Measurements from ENCODE around the gene TLR6.
"Not testable (repeated sequence)": the region's sequence is repeated elsewhere in the genome, so short reads cannot be mapped to it uniquely, and the experiment has no call there.

Gene TLR6

GRCh38 chr4:38822748-38823303, 33.8 kb downstream of the TLR6 start:
- no peak for FAIRE-seq

DNA sequence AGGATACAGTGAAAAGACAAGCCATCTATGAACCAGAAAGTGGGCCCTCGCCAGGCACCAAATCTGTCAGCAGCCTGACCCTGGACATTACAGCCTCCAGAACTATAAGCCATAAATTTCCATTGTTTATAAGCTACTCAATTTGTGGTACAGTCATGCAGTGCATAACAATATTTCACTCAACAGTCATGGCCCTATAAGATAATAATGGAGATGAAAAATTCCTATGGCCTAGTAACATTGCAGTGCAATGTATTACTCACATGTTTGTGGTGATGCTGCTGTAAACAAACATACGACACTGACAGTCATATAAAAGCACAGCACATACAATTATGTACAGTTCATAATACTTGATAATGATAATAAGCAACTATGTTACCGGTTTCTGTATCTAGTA, 34.9 kb downstream of the TLR6 start:
- no peak for FAIRE-seq

- FAIRE-seq, result no peak
Measured at GRCh38 chr4:38820329-38821061, 36.1 kb downstream of the TLR6 start.

GRCh38 chr4:38819569-38819968, 37.0 kb downstream of the TLR6 start:
- FAIRE-seq, result no peak

GRCh38 chr4:38818441-38818976, 38.1 kb downstream of the TLR6 start:
- FAIRE-seq, result no peak

GRCh38 chr4:38815885-38816782, 40.5 kb downstream of the TLR6 start:
- no peak for FAIRE-seq

DNA sequence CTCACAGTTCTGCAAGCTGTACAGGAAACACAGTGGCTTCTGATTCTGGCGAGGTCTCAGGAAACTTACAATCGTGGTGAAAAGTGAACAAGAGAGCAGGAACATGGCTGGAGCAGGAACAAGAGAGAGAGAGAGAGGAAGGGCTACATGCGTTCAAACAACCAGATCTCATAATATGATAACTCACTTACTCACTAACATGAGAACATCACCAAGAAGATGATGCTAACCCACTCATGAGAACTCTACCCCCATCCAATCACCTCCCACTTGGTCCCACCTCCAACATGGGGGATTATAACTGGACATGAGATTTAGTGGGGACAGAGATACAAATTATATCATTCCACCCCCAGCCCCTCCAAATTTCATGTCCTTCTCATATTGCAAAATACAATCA, 42.2 kb downstream of the TLR6 start:
- FAIRE-seq, result no peak

DNA sequence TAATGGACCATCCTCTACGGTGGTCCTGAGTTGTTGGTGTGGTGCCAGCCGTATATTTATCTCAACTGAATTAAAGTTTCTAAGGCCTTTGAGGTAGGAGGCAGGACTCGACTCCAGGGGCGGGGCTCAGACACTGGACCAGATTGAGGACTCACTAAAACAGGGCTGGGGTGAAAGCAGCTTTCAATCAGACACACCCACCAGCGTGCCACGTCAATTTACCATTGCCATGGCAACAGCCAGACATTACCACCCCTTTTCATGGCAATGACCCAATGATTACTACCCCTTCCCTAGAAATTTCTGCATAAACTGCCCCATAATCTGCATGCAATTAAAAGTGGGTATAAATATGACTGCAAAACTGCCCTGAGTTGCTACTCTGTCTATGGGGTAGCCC, 45.3 kb downstream of the TLR6 start:
- FAIRE-seq, result no peak

- not testable (repeated sequence) for FAIRE-seq
Measured at GRCh38 chr4:38807462-38807861, 49.2 kb downstream of the TLR6 start.

GRCh38 chr4:38806251-38806650, 50.4 kb downstream of the TLR6 start:
- FAIRE-seq, result not testable (repeated sequence)

DNA sequence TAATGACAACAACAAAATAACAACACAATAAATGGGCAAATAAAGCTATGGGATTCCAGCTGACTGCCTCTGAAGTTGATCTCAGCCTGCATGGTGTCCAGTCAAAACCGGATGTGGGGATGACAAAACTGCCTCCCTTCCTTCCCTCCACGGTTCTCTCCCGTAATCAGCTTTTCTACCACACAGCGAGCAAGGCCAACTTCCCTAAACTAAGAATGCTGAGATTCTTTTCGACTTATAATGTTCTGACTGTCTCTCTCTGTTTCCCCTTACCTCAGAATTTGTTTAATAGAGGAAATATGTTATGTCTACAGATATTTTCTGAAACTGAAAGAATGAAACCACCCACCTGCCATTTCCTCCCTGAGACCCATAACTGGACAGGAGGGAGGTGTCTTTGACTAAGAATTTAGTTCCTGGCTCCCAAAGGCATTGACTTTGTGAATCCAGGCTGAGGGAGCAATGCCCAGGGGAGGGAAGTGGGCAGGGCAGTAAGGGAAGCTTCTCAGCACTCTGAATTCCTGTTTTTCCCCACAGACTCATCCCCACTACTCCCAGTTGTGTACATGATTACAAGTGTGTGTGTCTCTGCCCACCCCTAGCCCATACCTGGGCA, 51.0 kb downstream of the TLR6 start:
- FAIRE-seq, result no peak

- FAIRE-seq, result peak; percentile 97
Measured at GRCh38 chr4:38804654-38805295, 51.8 kb downstream of the TLR6 start, which contains the start of gene TLR1. TLR1 (minus strand) TSS chr4:38804791; CDS start chr4:38798831, 5,960 bp downstream.

DNA sequence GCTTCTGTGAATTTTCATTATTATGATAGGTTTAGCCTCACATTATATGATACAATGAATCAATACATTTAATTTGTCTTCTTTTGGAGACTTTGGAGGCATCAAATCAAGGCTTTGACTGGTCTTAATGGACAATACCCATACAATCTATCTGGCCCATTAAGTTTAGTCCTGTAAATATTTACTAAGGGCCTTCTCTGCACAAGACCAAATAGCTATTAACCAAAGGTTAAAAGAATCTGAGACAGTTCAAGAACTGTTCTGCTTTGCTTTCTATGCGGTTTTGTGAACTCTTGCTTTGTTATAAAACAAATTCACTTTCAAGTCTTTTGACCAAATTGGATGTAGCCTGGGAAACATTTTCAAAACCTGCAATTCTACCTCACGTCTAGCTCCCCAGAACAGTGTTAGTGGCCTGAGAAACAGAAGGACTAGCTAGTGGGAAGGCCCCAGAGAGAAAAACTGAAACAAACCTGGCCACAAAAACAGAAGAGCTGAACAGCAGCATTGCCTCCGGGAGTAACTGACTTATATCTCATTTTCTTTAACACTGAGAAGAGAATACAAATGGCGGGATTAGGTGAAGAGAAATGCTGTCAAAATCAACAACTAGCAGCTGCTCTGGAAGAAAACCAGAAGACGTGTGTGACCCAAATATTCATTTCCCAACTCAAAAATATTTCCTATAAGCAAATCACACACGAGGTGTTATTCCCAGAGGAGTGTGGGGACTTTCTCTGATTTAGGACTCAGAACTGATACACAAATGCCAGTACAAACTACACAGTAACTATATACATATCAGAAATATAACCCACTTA, 52.6 kb downstream of the TLR6 start:
- no peak for FAIRE-seq

GRCh38 chr4:38802561-38803355, 53.9 kb downstream of the TLR6 start:
- FAIRE-seq, result no peak

DNA sequence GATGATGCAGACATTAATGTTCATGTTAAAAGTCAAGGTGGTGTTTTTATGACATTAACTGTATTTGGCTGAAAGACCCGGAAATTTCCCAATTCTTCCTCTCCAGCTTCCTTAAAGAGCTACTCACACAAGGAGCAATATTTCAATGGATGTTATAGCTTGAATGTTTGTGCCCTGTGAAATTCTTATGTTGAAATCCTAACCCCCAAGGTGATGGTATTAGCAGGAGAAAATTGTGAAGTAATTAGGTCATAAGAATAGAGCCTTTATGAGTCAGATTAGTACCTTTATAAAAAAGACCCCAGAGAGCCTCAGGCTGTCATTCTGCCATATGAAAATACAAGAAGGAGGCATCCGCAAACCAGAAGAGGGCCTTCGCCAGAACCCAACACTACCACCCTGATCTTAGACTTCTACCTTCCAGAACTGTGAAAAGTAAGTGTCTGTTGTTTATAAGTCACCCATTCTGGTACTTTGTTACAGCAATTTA, 55.6 kb downstream of the TLR6 start:
- FAIRE-seq, result no peak

DNA sequence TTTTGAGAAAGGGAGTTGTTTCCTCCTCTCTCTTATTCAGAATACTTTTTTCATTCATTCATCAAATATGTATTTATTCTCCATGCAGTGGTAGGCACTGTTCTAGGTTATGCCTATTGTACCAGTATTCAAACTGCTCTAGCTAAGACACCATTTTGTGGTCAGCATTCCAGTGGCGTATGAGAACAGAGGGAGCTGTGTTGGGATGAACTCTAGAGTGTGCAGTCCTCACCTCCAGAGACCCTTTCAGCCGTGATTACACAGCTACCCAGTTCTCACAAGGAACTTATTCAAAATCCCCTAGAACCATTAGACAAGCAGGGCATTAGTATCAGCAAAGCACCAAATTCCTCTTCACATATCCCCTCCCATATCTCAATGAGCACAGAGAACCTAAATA, 56.3 kb downstream of the TLR6 start:
- FAIRE-seq, result no peak

GRCh38 chr4:38795087-38795486, 61.5 kb downstream of the TLR6 start:
- no peak for FAIRE-seq

DNA sequence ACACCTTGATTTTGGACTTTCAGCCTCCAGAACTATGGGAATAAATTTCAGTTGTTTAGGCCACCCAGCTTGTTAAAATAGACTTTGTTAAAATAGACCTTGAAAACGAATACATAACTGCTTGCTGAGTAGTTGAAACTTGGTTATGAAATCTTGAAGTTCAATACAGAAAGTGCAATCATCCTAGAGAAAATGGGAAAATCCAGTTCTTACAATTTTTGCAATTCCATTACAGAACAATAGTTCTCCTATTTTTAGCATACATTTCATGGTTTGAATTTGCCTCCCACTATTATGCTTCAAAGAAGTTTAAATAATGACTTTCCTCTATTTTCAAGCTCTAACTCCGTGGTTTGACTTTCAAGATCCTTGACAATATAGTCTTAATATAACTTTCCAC, 62.6 kb downstream of the TLR6 start:
- FAIRE-seq, result no peak

DNA sequence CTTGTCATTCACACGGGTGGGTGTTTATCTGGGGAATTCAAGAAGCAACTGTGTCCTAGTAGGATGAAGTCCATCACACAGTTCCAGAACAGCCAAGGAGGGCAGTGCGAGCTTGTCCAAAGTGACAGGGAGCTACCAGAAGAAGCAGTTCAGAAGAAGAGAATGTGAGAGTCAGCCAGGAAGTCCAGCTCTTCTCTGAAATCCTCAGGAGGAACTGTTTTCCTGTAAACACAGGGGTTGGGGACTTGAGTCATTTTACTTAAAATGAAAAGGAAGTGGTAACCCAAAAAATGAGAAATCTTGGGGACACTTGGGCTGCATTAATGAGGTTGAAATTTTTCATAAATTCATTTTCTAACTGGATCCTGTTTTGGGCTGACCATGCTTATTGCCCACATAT, 65.6 kb downstream of the TLR6 start:
- no peak for FAIRE-seq

- no peak for FAIRE-seq
Measured at GRCh38 chr4:38788317-38788716, 68.3 kb downstream of the TLR6 start.
